GM19351 (cell line): ENCODE data around the gene FBXL7.
"Not testable (repeated sequence)": the region's sequence is repeated elsewhere in the genome, so short reads cannot be mapped to it uniquely, and the experiment has no call there.

Experiments used
- ATAC-seq: cut with Tn5 transposase; IDR thresholded peaks from one replicate; pipeline ENCODE4 v1.9.1; 2021; ENCODE audit warnings: mild to moderate bottlenecking, moderate library complexity; ENCODE audit not compliant: unreplicated experiment

FBXL7 gene

DNA sequence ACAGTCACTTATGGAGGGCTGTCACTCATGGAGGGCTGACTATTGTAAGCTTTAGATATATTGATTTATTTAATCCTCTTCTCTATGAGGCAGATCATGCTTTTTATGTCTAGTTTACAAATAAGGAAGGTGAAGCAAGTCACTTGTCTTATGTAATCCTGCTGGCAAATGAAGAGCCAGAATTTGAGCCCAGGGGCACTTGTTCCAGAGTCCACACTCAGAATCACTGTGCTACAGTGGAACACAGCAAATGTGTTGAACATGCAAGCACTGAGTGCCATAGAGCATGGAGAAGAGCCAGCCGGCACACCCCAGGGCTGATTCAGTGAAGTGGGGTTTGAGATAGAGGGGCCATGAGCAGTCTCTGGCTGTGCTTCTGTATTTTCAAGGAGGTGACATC is 353.0 kb downstream of the FBXL7 start:
- ATAC-seq = no peak

DNA sequence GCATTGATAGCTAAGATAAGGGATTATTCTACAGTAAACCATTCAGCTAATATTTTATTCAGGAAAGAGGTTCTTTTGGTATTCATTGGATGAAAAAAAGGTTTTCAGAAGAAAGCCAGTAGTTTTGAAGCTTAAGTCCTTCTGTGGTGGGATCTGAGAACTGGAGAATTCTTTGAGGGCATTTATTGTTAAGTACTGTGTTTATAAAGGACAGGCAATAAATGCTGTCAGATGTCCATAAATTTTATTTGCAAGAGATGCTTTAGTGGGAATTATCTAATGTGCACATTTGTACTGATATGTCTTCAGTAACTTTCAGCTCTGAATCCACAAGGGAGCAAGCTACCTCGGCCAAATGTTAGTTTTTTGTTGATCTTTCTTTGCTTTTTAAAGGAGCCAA is 358.3 kb downstream of the FBXL7 start:
- no peak for ATAC-seq

DNA sequence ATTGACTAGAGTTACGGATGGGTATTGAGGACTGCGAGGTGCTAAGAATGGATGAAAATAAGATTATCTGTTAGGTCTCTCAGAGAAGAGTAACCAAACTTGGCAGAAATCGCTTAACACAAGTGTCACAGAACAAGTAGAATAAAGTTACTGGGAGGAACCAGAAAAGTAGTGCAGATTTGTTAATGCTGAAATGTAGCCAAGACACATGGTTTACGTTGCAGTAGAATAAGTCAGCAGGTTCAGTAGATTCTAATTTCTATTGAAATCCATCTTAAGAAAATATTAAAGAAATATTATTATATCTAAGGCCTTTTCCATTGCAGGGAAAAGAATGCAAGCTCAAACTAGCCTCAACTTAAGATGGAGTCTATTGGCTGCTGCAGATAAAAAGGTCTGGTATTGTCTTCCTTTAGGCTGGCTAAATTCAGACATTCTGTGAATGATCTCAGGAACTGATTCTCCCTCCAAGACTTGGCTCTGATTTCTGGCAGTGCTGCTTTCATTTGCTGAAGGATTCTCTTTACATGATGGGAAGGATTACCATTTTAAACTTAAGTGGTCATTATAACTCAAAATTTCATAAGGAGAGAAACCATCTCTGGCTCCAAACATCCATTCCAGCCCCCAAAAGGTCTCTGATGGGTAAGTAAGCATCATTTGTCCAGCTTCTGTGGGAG is 364.7 kb downstream of the FBXL7 start:
- ATAC-seq = no peak

DNA sequence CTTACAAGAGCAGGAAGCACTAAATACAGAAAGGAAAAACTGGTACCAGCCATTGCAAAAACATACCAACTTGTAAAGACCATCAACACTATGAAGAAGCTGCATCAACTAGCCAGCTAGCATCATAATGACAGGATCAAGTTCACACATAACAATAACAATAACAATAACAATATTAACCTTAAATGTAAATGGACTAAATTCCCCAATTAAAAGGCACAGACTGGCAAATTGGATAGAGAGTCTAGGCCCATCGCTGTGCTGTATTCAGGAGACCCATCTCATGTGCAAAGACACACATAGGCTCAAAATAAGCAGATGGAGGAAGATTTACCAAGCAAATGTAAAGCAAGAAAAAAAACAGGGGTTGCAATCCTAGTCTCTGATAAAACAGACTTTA is 372.3 kb downstream of the FBXL7 start:
- not testable (repeated sequence) for ATAC-seq

DNA sequence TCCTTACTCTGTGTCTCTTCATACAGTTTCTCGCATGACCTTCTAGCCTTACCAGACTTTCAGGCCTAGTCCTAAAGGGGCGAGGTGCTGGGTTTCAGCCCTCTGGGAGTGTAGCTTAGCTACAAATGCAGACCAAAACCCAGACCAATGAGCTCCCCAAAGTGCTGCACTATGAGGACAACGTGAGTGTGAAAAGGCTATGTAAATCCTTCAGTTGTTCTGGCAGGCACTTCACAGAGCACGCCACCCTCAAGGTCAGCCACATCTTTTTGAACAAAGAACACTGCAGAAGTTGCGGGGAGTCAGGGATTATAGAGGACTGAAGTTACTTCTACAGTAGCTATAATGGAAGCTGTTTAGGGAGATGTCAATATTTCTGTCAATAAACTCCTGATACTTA is 377.9 kb downstream of the FBXL7 start:
- no peak for ATAC-seq

DNA sequence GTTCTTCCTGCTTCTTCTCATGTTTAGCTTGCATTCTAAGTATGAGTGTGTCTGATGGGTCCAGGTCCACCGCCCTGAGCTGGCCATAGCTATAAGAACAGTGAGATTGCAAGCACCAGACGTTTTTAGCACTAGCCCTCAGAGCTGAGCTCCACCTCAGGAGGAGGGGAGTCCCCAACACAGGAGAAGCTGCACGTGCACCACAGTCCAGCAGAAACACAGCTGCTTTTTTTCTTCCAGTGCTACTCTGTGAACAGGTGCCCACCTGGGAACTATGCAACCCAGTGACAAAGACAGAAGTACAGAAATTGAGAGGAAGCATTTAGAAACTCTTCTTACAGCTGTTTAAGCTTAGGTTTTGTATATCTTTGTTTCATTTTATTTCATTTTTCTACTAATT is 380.2 kb downstream of the FBXL7 start:
- no peak for ATAC-seq

DNA sequence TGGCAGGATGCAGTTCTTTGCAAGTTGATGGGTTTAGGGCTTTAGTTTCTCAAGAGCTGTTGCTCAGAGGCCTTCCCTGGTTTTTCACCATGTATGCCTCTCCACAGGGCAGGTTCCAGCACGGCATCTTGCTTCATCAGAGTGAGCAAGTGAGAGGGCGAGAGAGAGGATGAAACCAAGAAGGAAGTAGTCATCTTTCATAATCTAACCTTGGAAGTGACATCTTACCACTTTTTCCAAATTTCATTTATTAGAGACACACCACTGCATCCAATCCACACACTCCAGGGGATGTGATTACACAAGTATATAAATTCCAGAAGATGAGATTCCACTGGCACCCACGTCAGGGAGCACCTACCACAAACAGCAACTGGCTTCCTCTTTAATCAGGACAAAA is 385.2 kb downstream of the FBXL7 start:
- ATAC-seq = no peak

DNA sequence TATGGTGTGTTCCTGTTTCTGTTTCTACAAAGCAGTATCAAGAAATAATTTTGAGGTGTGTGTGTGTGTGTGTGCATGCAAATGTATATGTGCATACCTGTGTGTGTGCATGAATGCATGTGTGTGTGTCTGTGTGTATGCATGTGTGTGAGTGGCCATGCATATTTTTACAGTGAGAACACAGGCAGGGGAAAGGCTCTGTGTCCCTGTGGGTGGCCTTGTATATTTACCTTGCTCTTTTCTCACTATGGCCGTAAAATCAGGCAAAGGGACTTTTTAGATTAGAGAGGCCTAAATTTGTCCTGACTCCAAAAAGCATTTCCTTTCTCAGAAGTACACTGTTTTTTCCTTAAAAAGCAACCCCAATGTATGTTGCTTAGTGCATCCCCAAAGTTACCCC is 386.2 kb downstream of the FBXL7 start:
- ATAC-seq = no peak

DNA sequence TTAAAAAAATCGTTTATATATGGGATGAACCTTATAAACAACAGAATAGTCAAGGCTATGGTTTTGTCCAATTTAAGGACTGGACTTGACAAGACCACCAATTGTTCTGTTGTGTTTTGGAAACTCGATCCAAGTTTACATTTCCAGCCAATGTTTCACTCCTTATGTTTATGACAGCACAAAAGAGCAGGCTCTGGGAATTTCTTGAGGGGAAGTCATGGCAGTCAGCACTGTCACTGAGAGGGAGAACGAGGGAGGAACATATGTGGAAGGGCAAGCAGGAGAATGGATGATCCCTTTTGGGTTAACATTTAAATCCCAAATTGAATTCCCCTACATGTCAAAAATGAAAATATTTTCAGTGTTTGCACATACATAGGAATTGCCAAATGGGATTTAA is 387.1 kb downstream of the FBXL7 start:
- ATAC-seq = no peak

DNA sequence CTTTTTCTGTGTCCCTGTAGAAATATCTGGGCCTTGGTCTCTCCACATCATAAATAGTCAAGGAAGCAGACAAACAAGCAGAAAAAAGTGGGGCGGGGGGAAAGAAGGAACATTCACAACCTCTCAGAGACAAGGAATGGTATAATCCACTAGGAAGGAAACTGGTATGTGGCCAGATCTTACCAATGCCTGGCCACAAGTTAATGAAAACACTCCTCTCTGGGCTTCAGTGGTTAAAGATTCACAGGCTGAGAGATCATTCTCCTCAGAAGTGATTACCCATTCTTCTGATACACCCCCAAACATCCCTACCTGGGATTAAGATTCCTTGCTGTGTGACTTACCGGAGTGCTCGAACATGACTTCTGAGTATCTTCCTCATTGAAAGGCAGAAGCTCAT is 389.0 kb downstream of the FBXL7 start:
- no peak for ATAC-seq

DNA sequence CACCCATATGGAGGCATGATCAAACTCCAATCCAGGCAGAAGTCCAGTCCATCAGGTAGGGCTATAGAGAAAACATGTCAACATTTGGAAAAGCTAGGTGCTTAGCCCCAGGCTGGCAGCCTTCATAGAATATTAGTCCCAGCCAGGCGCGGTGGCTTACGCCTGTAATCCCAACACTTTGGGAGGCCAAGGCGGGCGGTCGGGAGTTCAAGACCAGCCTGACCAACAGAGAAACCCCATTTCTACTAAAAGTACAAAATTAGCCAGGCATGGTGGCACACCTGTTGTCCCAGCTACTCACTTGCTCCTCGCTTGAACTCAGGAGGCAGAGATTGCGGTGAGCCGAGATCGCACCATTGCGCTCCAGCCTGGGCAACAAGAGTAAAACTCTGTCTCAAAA is 393.9 kb downstream of the FBXL7 start:
- no peak for ATAC-seq

DNA sequence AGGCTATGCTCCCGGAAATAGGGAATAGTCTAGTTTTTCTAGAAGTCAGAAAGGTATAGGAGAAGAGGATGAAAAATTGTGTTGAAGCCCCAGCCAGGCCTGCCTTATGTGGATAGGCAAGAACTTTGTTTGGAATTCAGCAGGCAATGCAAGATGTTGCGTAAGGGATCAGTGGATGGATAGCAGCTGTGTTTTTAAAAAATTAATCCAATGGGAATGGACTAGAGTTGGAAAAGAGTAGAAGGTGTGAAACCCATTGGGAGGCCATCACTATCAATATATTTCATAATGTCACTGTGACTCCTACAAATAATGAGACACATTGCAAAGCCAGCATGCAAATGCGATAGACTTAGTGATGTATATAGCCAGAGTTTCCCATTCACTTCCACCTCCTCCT is 397.7 kb downstream of the FBXL7 start:
- ATAC-seq = no peak

DNA sequence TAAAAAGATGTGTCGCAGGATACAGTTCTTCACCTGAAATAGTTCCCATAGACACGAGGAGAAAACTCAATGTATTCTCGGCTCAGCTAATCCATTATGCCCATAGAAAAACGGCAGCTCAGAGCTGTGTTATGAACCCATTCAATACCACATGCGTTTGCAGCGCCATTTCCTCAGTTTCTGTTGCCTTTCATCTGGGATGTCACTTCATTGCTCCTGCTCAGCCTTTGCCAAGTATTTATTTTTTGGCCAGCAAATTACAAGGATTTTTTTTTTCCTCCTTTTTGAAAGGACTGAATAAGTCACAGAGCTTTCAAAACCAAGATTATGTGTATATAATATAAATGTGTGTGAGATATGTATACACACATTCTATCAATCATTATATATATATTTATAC is 398.7 kb downstream of the FBXL7 start:
- no peak for ATAC-seq

DNA sequence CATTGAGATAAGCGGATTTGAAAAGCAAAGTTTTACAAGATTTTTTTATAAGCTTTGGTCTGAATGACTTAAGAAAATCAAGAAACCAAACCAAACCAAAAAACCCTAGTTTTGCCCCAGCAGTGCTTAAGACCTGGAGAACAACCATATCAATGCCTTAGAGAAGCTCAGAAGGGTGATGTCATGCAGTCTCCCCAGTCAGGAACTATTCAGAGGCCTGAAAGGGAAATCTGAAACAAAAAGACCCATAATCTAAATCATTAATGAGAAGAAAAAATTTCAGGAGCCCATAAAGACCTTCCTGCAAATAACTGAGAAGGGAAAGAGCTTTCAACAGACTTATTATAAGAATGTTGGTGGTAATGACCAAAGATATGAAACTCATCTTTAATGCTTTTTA is 399.5 kb downstream of the FBXL7 start:
- no peak for ATAC-seq

DNA sequence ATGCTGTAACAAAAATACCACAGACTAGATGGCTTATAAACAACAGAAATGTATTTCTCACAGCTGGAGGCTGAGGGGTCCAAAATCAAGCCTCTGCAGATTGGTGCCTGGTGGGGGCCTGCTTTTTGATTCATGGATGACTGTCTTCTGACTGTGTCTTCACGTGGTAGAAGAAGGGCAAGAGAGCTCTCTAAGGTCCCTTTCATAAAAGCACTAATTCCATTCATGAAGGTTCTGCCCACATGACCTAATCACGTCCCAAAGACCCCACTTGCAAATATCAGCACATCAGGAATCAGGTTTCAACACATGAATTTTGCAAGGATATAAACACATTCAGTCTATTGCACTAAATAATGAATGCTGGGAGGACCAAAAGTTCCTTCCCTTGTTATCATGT is 401.2 kb downstream of the FBXL7 start:
- no peak for ATAC-seq

DNA sequence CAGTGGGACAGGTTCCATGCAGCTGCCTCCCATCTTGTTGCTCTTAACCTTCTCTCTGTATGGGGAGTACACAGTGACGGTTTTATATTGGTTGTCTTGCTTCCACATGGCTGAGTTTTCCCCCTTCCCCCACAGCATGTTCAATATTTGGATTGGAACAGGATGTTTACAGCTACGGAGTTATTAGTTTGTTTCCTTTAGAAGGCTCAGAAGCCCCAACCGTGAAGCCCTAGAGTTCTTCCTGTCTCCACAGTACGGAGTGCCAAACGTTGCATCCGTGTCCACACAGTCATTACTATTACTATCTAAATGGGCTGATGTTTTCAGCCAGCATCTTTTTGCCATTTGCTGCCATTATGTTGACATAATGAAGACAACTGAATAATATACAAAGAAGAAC is 402.1 kb downstream of the FBXL7 start:
- ATAC-seq = no peak

DNA sequence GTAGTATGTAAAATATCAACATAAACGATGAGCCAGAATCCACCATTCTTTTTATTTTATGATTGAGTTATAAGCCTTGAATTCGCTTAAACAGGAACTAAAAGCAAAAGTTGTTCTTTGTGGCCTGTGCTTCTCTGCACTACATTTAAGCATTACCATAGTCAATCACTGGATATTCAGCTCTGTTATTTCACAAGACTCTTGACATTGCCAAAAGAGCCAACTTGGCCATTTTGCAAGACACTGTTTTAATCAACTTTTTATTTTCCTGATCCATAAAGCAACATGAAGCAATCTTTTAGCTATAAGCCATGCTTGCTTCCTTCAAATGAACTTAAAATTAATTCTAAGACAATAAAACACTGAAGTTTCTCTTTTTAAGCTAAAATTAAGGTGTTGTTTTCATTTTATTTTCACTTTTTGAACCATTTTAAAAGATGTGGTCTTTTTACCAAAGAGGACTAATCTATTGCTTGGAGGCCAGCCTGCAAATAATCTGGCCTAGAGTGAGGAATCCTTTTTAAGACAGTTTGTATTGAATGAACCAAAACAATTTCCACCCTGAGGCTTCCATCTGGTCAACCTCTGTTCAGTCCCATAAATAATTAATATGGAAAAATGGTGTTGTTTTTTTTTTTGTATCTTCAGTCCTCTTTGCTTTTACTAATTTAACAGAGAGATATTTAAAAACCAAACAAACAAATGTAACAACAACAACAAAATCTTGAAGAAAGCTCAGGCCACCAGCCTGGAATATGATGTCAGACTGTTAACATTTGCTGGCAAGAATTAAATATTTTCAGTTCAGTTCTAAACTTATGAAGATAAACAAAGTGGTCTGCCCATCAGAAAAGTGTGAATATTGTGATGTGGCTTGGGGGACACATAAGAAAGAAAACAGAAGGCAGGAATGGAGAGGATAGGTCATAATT is 405.2 kb downstream of the FBXL7 start:
- ATAC-seq = no peak

DNA sequence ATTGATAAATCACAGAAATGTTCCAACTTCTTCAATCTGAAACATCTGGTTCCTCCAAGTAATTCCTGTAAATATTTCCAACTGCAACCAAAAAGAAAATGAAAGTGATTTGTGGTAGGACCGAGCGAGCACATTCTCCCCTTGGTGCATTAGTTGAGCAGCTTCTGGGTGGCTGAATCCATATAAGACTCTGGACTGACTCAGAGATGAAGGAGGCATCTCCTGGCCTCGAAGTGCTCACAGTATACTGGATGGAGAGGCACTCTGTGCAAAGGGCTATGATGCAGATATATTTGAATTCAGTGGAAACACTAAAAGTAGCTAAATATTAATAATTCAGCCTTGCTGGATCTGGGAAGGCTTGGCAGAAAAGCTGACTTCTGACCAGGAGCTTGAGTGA is 414.7 kb downstream of the FBXL7 start:
- no peak for ATAC-seq

DNA sequence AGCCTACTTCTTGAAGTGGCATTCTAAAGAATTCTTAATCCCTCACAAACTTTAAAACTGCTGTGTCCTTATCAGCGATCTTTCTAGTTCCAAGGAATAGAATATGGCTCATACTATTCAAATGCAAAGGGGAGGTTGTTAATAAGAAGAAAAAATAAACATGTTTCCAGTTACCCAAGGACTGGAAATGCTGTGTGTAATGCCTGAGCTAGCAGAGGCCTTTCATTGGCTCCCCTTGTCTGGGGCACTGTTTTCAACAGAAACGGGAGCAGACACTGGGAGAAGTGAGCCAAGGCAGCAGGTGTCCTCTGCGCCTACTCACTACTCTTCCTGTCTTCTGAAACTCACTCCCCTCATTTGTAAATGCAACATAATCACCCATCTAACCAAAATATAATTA is 426.6 kb downstream of the FBXL7 start:
- no peak for ATAC-seq

DNA sequence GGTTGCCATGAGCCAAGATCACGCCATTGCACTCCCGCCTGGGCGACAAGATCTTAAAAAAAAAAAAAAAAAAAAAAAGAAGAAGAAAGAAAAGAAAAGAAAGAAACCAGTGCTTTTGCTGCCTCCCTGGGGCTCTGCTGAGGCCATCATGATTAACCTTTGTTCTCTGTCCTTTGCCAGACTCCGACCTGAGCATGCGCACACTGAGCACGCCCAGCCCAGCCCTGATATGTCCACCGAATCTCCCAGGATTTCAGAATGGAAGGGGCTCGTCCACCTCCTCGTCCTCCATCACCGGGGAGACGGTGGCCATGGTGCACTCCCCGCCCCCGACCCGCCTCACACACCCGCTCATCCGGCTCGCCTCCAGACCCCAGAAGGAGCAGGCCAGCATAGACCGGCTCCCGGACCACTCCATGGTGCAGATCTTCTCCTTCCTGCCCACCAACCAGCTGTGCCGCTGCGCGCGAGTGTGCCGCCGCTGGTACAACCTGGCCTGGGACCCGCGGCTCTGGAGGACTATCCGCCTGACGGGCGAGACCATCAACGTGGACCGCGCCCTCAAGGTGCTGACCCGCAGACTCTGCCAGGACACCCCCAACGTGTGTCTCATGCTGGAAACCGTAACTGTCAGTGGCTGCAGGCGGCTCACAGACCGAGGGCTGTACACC is 427.9 kb downstream of the FBXL7 start:
- ATAC-seq = no peak

DNA sequence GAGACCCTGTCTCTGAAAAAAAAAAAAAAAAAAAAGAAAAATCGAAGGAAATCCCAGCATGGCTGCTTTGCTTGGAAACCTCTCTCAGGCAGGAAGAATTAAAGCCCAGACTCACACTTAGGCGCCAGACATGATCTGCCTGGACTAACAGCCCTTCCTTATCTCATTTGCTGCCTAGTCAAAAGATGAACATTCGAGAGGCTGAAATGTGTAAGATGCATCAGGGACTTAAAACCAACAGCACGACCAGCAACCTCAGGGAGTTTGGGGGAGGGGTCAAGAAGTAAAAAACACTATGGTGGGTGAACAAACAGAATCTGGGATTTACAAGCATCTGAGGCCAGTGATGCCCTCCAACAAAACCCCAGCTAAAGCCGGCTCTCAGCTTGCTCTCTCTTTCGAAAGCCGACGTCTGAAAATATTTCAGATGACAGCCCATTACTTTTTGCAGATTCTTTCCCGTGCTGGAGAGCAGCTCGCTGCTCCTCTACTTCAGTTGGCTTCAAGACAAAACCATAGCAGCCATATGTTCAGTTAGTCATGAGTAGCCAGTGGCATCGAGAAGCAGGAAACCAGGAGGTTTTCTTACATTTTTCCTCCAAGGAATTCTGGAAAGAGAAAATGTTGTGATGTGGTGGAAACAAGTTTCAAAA is 429.8 kb downstream of the FBXL7 start:
- ATAC-seq = no peak
